ENCODE results near the gene CAPRIN1. TPM values are rescaled to one million over a fixed set of nuclear protein-coding genes. Genes with fewer than 3 reads are reported as not detected.

Gene CAPRIN1
- total and polyA plus RNA-seq, 10 of the 15 experiments (the other 5 are each of a cell fraction or from before 2014, with no cell fraction given) = 50.4 to 228 (median 191) TPM

DNA sequence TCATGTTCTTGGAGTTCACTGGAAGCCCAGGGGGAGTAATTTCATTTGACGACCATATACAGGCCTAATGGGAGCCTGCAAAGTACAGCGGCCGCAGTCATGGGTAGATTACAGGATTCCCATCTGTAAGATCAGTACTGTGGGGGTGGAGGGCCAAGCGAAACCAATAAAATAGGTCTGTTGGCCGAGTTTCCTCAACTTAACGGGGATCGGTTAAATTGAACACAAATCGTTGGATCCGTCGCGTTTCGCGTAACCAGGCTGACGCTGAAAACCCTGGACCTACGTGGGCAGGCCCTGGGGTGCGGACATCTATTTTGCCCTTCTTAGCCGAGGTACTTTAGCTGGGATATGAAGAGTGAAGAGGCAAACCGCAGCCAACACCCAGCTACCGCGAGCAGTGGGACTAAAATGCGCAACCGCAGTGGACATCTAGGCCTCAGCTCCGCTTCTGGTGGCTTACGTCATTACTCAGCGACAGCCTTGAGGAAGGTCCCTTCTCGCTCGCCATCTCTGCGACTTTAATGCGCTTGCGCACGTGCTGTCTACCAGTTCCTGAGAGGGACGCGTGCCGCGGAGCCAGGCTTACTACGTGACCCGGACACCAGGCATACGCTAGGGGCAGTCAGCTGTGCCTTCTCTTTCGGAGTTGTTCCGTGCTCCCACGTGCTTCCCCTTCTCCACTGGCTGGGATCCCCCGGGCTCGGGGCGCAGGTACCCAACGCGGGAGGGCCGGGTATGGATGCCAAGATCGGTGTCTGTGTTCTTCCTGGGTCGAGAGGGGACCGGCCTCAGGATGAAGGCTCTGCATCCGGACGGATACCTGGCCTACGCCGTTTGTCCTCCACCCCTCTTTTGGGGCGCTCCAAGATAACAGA lies 53.8 kb downstream of the CAPRIN1 start, which contains the start of gene NAT10:
Gene NAT10, plus strand, starts transcription at position 551 of the 878 bp plus-strand sequence. CDS start 2,597 bp downstream, outside the sequence.
- Histone ChIP-seq H3K79me2 (ENCODE audit: control insufficient read depth, insufficient read depth, low read length) (peaks cover 39% of the 10 kb centered on the region), H4K20me1 (ENCODE audit: control insufficient read depth, insufficient read depth) (no peaks in the 10 kb centered on the region), H3K4me2 (ENCODE audit: control insufficient read depth, insufficient read depth) (peak within 1 kb of the TSS; percentile 94), H2AFZ (ENCODE audit: control insufficient read depth, low read depth, low read length) (peak within 1 kb of the TSS; percentile 83), H3K27me3 (replicated peaks in 1 of 2; ENCODE audit: control insufficient read depth in 2 of 2, insufficient read depth in 2 of 2, low read length in 1 of 2) (no peaks in the 10 kb centered on the region), H3K9ac (ENCODE audit: control insufficient read depth, insufficient read depth, low read length) (peak within 1 kb of the TSS; percentile 85), H3K4me3 (peak within 1 kb of the TSS; percentile 95), H3K36me3 (ENCODE audit: control insufficient read depth in 2 of 2, insufficient read depth in 2 of 2, low read length in 1 of 2) (peaks cover 8 to 12% of the 10 kb centered on the region in 2 experiments), H3K9me3 (replicated peaks; ENCODE audit: control insufficient read depth, insufficient read depth, low read length) (no peaks in the 10 kb centered on the region), H3K27ac (ENCODE audit: control insufficient read depth, insufficient read depth) (peak within 1 kb of the TSS; percentile 89), H3K4me1 (ENCODE audit: control insufficient read depth, insufficient read depth, low read length) (peaks cover 15% of the 10 kb centered on the region)
- CTCF ChIA-PET = interaction anchor here (0.9 to 2.1 kb wide), 11 partner anchors 10 to 108 kb away, joined by 3 to 9 read pairs (median 4); partner anchors contain the start of gene CAPRIN1
- in situ Hi-C loops (cut with MboI) (no loop called here), intact Hi-C loops (cut with micrococcal nuclease; ENCODE audit: unreplicated experiment) (loop anchor here (1.0 to 5.0 kb wide), 3 partner anchors 54 to 253 kb away; partner anchors contain the start of genes ABTB2 and CAPRIN1)
- SMC1A ChIA-PET (ENCODE audit: uncharacterized antibody, unreplicated experiment) = interaction anchor here (0.6 to 2.4 kb wide), 12 partner anchors 9 to 147 kb away, joined by 3 to 9 read pairs (median 4); no protein-coding TSS in a partner anchor
- ATAC-seq = peak; percentile 94
- TSS peak; percentile 100 for BruUV-seq (replicated peaks)
- FAIRE-seq = peak; percentile 99
- RAD21 ChIA-PET (ENCODE audit: unreplicated experiment) = interaction anchor here (0.6 to 2.6 kb wide), 8 partner anchors 40 to 260 kb away, joined by 3 to 8 read pairs (median 4); partner anchors contain the start of genes ABTB2 and CAPRIN1
- under 1% methylated on average over 54 of the region's 55 CpGs for WGBS (ENCODE audit: insufficient coverage, insufficient replicate concordance, low lambda C conversion rate, missing lambda C conversion rate)
- POLR2A ChIA-PET = interaction anchor here (0.5 to 2.0 kb wide), 9 partner anchors 10 to 58 kb away, joined by 3 to 14 read pairs (median 4); partner anchors contain the start of gene CAPRIN1
- peak; percentile 99 for DNase-seq (ENCODE audit: low read depth, low spot score)
- TF ChIP-seq NBN (IDR thresholded peaks at IDR 0.05) = peak; percentile 98
- TF ChIP-seq GATAD2B (conservative IDR thresholded peaks at IDR 0.05; ENCODE audit: low read depth) = peak; percentile 67; the same call in 1 of the 2 replicates
- no peak for TF ChIP-seq RBBP5 (conservative IDR thresholded peaks at IDR 0.05)
- no peak for TF ChIP-seq SUZ12 (IDR thresholded peaks at IDR 0.05; ENCODE audit: unreplicated experiment)
- peak in 1 of 2 experiments; percentile 90; a peak in 2 of 4 replicates for TF ChIP-seq SRF (IDR thresholded peaks at IDR 0.05; ENCODE audit: low read depth in 2 of 2, low read length in 2 of 2)
- TF ChIP-seq SIX5 (IDR thresholded peaks at IDR 0.05; ENCODE audit: low read depth, low read length, severe bottlenecking) = peak; percentile 67
- peak; percentile 26; the same call in 1 of the 2 replicates for TF ChIP-seq BMI1 (IDR thresholded peaks at IDR 0.05; ENCODE audit: borderline replicate concordance)
- no peak for TF ChIP-seq CHD1 (IDR thresholded peaks at IDR 0.05; ENCODE audit: low read depth, low read length)
- peak; percentile 51; the same call in 1 of the 2 replicates for TF ChIP-seq MYB (IDR thresholded peaks at IDR 0.05; ENCODE audit: borderline replicate concordance, low read depth, low read length)
- peak; percentile 98 for TF ChIP-seq ATF7 (IDR thresholded peaks at IDR 0.05; ENCODE audit: low read depth)
- TF ChIP-seq NFYA (IDR thresholded peaks at IDR 0.05; ENCODE audit: borderline replicate concordance, low read depth, low read length) = no peak
- TF ChIP-seq ZBED1 (IDR thresholded peaks at IDR 0.05; ENCODE audit: borderline replicate concordance) = peak; percentile 79; the same call in 1 of the 2 replicates
- TF ChIP-seq CREM (IDR thresholded peaks at IDR 0.05; ENCODE audit: low read depth) = peak; percentile 100
- no peak for TF ChIP-seq SUPT20H (IDR thresholded peaks at IDR 0.05; ENCODE audit: borderline replicate concordance, control insufficient read depth, low read depth, low read length)
- no peak for TF ChIP-seq CEBPB (IDR thresholded peaks at IDR 0.05; ENCODE audit: borderline replicate concordance in 1 of 2, low read depth in 2 of 2, low read length in 2 of 2)
- TF ChIP-seq, protein P1, sequence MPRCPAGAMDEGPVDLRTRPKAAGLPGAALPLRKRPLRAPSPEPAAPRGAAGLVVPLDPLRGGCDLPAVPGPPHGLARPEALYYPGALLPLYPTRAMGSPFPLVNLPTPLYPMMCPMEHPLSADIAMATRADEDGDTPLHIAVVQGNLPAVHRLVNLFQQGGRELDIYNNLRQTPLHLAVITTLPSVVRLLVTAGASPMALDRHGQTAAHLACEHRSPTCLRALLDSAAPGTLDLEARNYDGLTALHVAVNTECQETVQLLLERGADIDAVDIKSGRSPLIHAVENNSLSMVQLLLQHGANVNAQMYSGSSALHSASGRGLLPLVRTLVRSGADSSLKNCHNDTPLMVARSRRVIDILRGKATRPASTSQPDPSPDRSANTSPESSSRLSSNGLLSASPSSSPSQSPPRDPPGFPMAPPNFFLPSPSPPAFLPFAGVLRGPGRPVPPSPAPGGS (IDR thresholded peaks at IDR 0.05; ENCODE audit: borderline replicate concordance, insufficient read depth, low read depth, low read length, poor library complexity, severe bottlenecking) = peak; percentile 99
- no peak for TF ChIP-seq YBX1 (IDR thresholded peaks at IDR 0.05)
- peak; percentile 71 for TF ChIP-seq RAD51 (IDR thresholded peaks at IDR 0.05)
- TF ChIP-seq SPI1 (IDR thresholded peaks at IDR 0.05; ENCODE audit: borderline replicate concordance, insufficient read depth, low read depth, low read length) = peak; percentile 31; the same call in 1 of the 2 replicates
- peak; percentile 56 for TF ChIP-seq FOXM1 (IDR thresholded peaks at IDR 0.05; ENCODE audit: low read depth, low read length)
- TF ChIP-seq LARP7 (IDR thresholded peaks at IDR 0.05) = peak; percentile 75
- 0 out of 2 replicates have a peak, but pooled peaks have one; percentile 84 for TF ChIP-seq STAT3 (IDR thresholded peaks at IDR 0.05; ENCODE audit: low read depth, low read length)
- no peak for TF ChIP-seq HDAC2 (IDR thresholded peaks at IDR 0.05)
- TF ChIP-seq JUNB (IDR thresholded peaks at IDR 0.05) = peak; percentile 21; the same call in 1 of the 2 replicates

All from GM12878 (cell line).